DND-41 (cell line): ENCODE measurements around the gene SH3BP5.

Experiments used
- CTCF ChIP-seq: IDR thresholded peaks from 2 replicates; pipeline ENCODE4 v1.5.1; 2012; ENCODE audit warnings: borderline replicate concordance, low read length, moderate library complexity, mild to moderate bottlenecking; ENCODE audit not compliant: poor library complexity, severe bottlenecking; ENCODE audit errors: extremely low read depth
- EZH2 ChIP-seq: IDR thresholded peaks from 3 replicates; pipeline ENCODE4 v1.6.1; 2012; ENCODE audit warnings: borderline replicate concordance, low read depth, mild to moderate bottlenecking, moderate library complexity, low read length, inconsistent platforms; ENCODE audit not compliant: severe bottlenecking

GRCh38 chr3:15318661-15319060 is 13.7 kb downstream of the SH3BP5 start:
- TF ChIP-seq CTCF, result no peak
- TF ChIP-seq EZH2, result no peak
